Fibroblast of gingiva (primary cell): Measurements from ENCODE around the gene LRRC47.

Experiments
- DNase-seq: peaks from one replicate; pipeline ENCODE4 v3.0.0-alpha.2; 2011; ENCODE audit warnings: low read depth

Gene LRRC47

GRCh38 chr1:3732434-3733093 is 63.7 kb downstream of the LRRC47 start:
- no peak for DNase-seq

DNA sequence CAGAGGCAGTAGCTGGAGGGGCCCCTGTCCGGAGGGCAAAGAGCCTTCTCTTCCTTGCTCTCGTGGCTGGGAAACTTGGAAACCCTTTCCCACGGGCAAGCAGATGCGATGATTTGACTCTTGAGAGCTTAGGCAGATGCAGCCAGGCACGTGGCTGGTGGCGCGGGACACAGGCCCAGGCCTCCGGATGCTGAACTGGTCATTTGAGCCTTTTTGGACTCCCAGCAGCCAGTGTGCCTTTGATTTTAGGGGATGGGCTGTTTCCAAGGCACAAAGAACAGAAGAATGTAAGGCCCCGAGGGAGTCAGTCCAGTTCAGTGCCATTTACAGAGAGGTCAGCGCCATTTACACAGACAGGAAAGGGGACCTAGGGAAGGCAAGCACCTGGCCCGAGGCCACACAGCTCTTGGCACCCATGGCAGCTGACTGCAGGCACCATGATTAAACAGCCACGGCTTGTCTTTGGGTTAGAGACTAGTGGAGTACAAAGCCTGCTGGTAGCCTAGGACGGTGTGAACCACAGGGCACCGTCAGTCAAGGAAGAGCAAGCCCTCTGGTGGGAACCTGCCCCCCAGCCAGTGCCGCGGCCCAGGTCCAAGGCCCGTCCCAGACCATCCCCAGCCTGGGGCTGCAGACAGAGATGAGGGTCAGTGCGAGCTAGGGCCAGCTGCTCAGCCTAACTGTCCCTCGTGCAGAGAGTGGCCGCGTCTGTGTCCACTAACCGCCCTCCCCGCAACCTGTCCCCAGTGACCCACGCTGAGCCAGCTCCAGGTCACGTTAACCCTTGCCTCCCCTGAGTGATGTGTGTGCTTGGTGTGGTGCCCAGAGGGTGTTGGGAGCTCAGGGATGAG is 64.5 kb downstream of the LRRC47 start:
- no peak for DNase-seq

- DNase-seq, result no peak
Measured at GRCh38 chr1:3730543-3731247, 65.6 kb downstream of the LRRC47 start.

- no peak for DNase-seq
Measured at GRCh38 chr1:3729594-3730542, 66.4 kb downstream of the LRRC47 start.
